HG03060 (cell line): Measurements from ENCODE around the gene IMPDH1.

Experiments used
- ATAC-seq: cut with Tn5 transposase; IDR thresholded peaks from one replicate; pipeline ENCODE4 v1.9.1; 2021; ENCODE audit warnings: low read depth, moderate number of reproducible peaks; ENCODE audit not compliant: unreplicated experiment

The IMPDH1 gene

GRCh38 chr7:128435327-128435686 is 25.5 kb upstream of the IMPDH1 start:
- no peak for ATAC-seq

- no peak for ATAC-seq
Measured at GRCh38 chr7:128434413-128435326, 24.9 kb upstream of the IMPDH1 start.

- no peak for ATAC-seq
Measured at GRCh38 chr7:128431754-128432153, 22.0 kb upstream of the IMPDH1 start.

GRCh38 chr7:128431221-128431620 is 21.4 kb upstream of the IMPDH1 start:
- no peak for ATAC-seq

- ATAC-seq: no peak
Measured at GRCh38 chr7:128430207-128430606, 20.4 kb upstream of the IMPDH1 start.

- no peak for ATAC-seq
Measured at GRCh38 chr7:128427289-128427891, 17.6 kb upstream of the IMPDH1 start.

- ATAC-seq: no peak
Measured at GRCh38 chr7:128425850-128426249, 16.1 kb upstream of the IMPDH1 start.

GRCh38 chr7:128424686-128425275 is 15.0 kb upstream of the IMPDH1 start:
- ATAC-seq: no peak

- no peak for ATAC-seq
Measured at GRCh38 chr7:128422842-128423241, 13.1 kb upstream of the IMPDH1 start.

GRCh38 chr7:128422037-128422436 is 12.3 kb upstream of the IMPDH1 start:
- no peak for ATAC-seq

GRCh38 chr7:128421384-128421783 is 11.6 kb upstream of the IMPDH1 start:
- ATAC-seq: no peak

GRCh38 chr7:128420773-128421172 is 11.0 kb upstream of the IMPDH1 start:
- ATAC-seq: no peak

- ATAC-seq: no peak
Measured at GRCh38 chr7:128419257-128419656, 9.5 kb upstream of the IMPDH1 start.

GRCh38 chr7:128417071-128417470 is 7.3 kb upstream of the IMPDH1 start:
- no peak for ATAC-seq

- no peak for ATAC-seq
Measured at GRCh38 chr7:128415217-128415785, 5.5 kb upstream of the IMPDH1 start.

GRCh38 chr7:128410451-128410753 is 620 bp upstream of the IMPDH1 start:
- ATAC-seq: no peak

GRCh38 chr7:128408709-128409595 is 830 bp downstream of the IMPDH1 start:
- no peak for ATAC-seq

- ATAC-seq: no peak
Measured at GRCh38 chr7:128407751-128408708, 1.8 kb downstream of the IMPDH1 start.

- ATAC-seq: no peak
Measured at GRCh38 chr7:128407233-128407589, 2.6 kb downstream of the IMPDH1 start.
